Heart left ventricle (tissue), 13 donors: ENCODE results near the gene EXOC4.

ENCODE experiments used
- CTCF ChIP-seq, 12 donors: fragments of 200-600 bp; sonication (generic) in 4 of 12; IDR thresholded peaks; one replicate each; pipeline versions ENCODE4 v1.5.0 to v1.8.0; 2018 to 2022; ENCODE audit warnings: antibody characterized with exemption in 12 of 12, mild to moderate bottlenecking in 5 of 12
- POLR2A ChIP-seq, 2 donors: fragments of 450-650 bp; IDR thresholded peaks; one replicate each; pipeline ENCODE4 v1.6.1; 2017; ENCODE audit warnings: antibody characterized with exemption in 2 of 2, mild to moderate bottlenecking in 2 of 2, moderate library complexity in 2 of 2
- donor health status: ischemic (EF 13 %, LVEDD 7.1; RV severe dilation, severe dysfunction).
- donor health status: DM: no; HTN: yes; CAD: no.
- donor health status: DM: no; HTN: no; CAD: no.
- donor health status: ischemic (EF 25% LVEDD 6.9; RV normal size, moderate dysfunction).
- donor health status: ischemic (EF 25% LVEDD 5.7; RV mildly dilated, moderate dysfunction).
- donor health status: ischemic (EF 35%, LVEDD 5.7; RV mildly dilated, moderate dysfunction).
- donor health status: nonischemic (EF 11% LVEDD 7.7; RV severe dilation, severe dysfunction).
- donor health status: DM: yes; HTN: yes; CAD: no.
- donor health status: PGD.
- donor health status: ischemic (EF 29% LVEDD 5.4; RV normal size, mild dysfunction).
- donor health status: nonischemic (EF 23%, LVEDD 6.1; RV moderate dilation, normal function).

- TF ChIP-seq CTCF (IDR thresholded peaks at IDR 0.05) (peak in 1 of 12 donors; percentile 9), POLR2A (IDR thresholded peaks at IDR 0.05) (no peak)
Observed at GRCh38 chr7:134108802-134109201, 855.9 kb downstream of the EXOC4 start.
